Stimulated activated CD8-positive, alpha-beta memory T cell treated with anti-CD3 and anti-CD28 coated beads, Interleukin-12 subunit alpha, Interleukin-12 subunit beta, amount 100 ng/mL, for 1 hour (primary cell): ENCODE results near the gene ABCA2.
"Not testable (repeated sequence)": the region's sequence is repeated elsewhere in the genome, so short reads cannot be mapped to it uniquely, and the experiment has no call there.

ENCODE experiments used
- DNase-seq: peaks from one replicate; pipeline ENCODE4 v3.0.0-alpha.2; 2020; ENCODE audit warnings: low read depth

ABCA2 gene

DNA sequence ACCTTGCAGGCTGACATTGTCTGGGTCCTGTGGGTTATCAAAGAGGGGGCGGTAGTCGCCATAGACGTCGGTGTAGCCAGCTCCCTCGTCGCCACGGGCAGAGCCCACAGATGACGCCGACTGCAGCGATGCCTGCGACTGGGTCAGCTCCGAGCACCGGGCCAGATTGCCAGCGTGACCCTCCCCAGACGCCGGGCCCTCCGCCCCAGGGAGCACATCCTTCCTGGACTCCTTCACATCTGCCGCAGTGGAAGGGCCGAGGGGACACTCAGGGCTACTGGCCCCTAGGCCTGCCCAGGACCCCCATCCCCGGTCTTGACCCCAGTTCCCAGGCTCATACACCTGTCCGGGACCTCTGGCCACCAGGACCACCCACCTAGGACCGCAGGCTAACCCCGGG is 13.9 kb downstream of the ABCA2 start:
- no peak for DNase-seq

GRCh38 chr9:137013571-137013940 is 14.5 kb downstream of the ABCA2 start:
- no peak for DNase-seq

GRCh38 chr9:137012694-137013570 is 15.1 kb downstream of the ABCA2 start:
- no peak for DNase-seq

- no peak for DNase-seq
Measured at GRCh38 chr9:137011907-137012675, 15.9 kb downstream of the ABCA2 start.

DNA sequence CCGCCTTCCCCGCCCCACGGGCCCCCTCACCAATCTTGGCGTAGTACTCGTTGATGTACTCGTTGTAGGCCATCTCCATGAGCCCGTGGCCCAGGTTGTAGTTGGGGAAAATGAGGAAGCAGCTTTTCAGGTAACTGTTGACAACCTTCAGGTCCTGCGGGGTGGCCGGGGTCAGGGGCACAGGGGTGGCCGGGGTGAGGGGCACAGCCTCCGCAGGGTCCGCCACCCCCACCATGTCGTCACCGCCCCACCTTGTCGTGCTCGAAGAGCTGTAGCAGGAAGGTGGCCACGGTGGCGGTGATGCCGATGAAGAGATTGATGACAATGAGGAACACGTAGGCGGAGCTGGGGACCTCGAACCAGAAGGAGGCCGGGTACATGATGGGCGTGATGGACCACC is 16.9 kb downstream of the ABCA2 start:
- DNase-seq, result no peak

DNA sequence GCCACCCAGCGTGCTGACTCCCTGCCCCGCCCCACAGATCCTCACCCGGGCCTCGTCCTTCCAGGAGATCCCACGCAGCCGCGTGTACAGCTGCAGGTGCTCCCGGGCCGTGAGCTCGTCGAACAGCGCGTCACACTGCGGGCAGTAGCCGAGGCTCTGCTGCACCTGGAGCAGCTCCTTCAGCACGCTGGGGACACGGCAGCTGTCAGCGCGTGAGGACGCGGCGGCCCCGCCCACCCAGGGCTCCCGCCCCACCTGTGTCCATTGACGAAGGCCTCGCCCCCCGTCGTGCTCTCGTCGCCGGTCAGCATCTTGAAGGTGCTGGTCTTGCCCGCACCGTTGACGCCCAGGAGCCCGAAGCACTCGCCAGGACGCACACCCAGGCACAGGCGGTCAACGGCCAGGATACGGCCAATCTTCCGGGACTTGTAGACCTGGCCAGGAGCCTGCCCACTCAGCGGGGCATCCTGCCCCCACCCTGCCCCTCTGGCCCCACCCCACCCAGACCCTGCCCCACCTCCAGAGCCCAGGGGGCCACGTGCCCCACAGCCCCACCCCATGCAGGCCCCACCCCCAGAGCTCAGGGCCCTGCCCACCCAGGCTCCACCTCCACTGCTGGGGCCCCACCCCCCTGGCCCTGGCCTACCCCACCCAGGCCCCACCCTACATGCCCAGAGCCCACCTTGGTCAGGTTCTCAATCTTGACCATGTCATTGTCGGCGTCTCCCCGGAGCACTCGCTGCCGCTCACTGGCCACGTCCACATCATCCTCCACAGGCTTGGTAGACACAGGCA is 17.9 kb downstream of the ABCA2 start:
- DNase-seq, result no peak

DNA sequence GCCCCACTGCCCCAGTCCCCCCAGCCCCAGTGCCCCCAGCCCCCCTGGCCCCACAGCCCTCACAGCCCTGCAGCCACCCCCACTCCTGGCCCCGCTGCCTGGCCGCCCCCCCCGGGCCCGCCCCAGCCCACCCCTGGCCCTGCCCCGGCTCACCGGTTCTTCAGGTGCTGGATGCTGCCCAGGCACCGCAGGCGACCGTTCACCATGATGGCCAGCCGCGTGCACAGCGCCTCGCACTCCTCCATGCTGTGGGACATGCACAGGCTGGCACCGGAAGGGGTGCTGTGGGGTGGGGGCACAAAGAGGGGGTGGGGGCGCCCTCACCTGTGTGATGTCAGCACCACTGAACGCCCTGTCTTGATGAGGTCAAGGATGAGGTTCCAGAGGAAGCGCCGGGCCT is 18.8 kb downstream of the ABCA2 start:
- no peak for DNase-seq

DNA sequence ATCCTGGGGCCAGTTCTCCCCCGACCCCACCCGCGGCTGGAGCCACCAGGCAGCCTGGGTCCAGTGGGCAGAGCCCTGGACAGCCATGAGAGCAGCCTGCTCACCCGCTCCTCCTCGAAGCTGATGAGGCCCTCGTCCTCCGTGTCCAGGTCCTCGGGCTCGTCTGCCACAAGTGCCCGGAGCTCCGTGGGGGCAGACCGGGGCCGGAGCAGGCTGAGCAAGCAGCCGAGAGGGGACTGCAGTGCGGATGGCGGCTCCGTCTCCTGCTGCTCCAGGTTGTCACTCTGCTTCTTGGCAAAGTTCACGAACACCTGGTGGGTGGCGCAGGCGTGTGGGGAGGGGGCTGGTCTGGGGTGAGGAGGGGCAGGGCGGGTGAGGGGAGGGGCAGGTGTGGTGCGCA is 19.7 kb downstream of the ABCA2 start:
- DNase-seq, result no peak

- no peak for DNase-seq
Measured at GRCh38 chr9:137007816-137008270, 20.2 kb downstream of the ABCA2 start.

DNA sequence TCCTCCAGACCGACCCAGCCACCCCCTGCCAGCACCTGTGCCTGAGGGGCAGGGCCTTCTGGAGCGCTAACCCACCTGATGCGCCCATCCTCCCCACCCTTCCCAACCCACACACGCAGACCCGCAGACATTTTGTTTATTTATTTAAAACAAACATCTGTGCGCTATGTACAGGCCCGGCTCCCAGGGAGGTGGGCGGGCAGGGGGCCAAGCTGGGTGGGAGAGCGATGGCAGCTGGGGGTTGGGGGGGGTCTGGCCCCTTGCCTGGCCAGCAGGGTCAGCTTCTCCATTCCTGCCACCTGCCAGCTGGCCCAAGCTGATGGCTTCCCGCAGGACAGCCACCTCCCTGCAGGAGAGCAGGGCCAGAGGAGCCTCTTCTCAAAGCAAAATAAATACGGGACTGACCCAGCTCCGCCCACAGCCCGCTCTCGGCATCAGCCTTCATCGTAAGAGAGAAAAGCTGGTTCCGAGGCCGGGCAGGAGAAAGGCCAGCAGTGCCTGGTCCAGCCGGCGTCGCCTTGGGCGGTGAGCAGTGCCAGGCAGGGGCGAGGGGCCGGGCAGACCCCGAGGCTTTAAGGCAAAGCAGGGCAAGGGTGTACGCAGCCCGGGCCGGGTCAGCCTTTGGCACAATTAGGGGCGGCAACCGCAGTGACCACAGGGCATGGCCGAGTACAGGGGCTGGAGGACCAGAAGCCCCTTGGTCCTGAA is 20.8 kb downstream of the ABCA2 start:
- no peak for DNase-seq

GRCh38 chr9:137006116-137007003 is 21.7 kb downstream of the ABCA2 start:
- DNase-seq, result no peak

DNA sequence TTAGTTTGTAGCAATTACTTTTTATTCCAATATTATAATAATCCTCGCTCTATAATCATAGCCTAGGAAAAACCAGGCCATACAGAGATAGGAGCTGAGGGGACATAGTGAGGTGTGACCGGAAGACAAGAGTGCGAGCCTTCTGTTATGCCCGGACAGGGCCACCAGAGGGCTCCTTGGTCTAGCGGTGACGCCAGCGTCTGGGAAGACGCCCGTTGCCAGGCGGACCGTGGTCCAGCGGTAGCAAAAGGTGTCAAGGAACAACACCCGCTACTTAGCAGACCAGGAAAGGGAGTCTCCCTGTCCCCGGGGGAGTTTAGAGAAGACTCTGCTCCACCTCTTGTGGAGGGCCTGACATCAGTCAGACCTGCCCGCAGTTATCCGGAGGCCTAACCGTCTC is 23.8 kb downstream of the ABCA2 start:
- DNase-seq, result not testable (repeated sequence)

GRCh38 chr9:137002646-137003041 is 25.4 kb downstream of the ABCA2 start:
- DNase-seq, result no peak

GRCh38 chr9:137001857-137002645 is 26.0 kb downstream of the ABCA2 start:
- no peak for DNase-seq

DNA sequence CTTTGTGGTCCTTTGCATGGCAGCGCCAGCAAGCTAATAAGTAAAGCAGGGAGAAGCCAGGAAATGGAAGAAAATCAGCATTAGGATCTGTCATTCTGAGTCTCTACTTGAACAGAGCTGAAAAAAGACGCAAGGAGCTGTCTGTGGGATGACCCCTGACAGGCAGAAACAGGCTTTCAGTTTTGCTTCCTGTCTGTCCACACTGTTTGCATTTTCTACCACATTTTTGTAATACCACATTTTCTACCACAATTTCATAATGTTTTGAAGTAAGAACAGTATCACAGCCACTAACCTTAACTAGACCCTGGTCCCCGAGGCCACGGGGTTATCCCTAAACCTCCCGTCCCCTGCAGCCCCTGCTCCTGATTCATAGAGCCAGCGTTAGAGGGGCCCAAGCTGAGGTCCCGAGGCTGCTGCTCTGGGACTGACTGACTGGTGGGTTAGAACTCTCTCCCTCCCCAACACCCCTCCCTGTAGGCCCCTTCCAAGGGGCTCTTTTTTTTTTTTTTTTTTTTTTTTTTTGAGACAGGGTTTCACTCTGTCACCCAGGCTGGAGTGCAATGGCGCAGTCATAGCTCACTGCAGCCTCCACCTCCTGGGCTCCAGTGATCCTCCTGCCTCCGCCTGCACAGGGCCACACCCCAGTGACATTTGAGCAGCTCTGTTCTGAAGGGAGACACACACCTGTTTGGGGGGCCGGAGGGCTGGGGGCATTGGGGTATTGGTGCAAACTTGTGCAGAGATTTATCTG is 27.7 kb downstream of the ABCA2 start:
- DNase-seq, result no peak

DNA sequence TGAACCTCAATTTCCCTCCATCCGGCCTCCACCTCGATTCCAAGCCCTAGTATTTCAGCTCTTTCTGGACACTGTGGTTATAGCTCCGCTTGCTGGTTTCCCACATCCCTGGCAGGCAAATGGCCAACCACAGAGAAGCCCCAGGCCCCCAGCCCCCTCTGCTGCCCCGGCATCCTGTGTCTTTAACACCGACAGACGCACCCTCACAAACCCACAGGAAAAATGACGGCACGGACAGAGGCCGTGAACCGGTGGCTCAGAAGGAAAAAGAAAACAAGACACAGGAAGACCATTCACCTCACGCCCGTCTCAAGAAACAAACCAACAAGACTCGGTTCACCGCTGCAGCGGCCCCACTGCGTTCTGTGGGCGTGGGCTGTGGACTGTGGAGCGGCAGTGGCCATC is 30.2 kb downstream of the ABCA2 start:
- DNase-seq, result no peak

GRCh38 chr9:136997371-136997770 is 30.7 kb downstream of the ABCA2 start:
- DNase-seq, result no peak

GRCh38 chr9:136996361-136997292 is 31.4 kb downstream of the ABCA2 start, which contains the start of gene CLIC3:
CLIC3 (minus strand) TSS chr9:136996568; CDS start chr9:136996543, 25 bp downstream.
- DNase-seq, result peak; percentile 39
